H1 (cell line): ENCODE measurements around the gene PBX2. TPM values are rescaled to one million over a fixed set of nuclear protein-coding genes. Genes with fewer than 3 reads are reported as not detected.
A peak's percentile ranks its signal among the peaks of the same experiment; 100 is the strongest.

Experiments
- CTCF ChIA-PET: fragments of 300-600 bp; sonication (Branson Sonifier 250); formaldehyde crosslinking; loops from one replicate; lab custom pipeline; 2021; ENCODE audit not compliant: partially characterized antibody; lab: Charles Lee
- POLR2A ChIA-PET: fragments of 300-600 bp; sonication (Branson Sonifier 250); formaldehyde crosslinking; loops from one replicate; lab custom pipeline; 2021; ENCODE audit warnings: inconsistent platforms; ENCODE audit not compliant: partially characterized antibody; lab: Charles Lee
- DNase-seq, 2 experiments: peaks; one replicate each; pipeline versions ENCODE4 v3.0.0 to v3.0.0-alpha.2; 2010 to 2022; ENCODE audit warnings: low spot score in 2 of 2, low read depth in 1 of 2, mixed read lengths in 1 of 2
- FAIRE-seq: peaks from 2 replicates; lab custom pipeline; 2011; peaks lifted over from hg19 to GRCh38; lab: Jason Lieb, UNC
- H2AFZ ChIP-seq: 2 replicates; pipeline ENCODE4 v1.8.1; 2012; ENCODE audit warnings: low read length, inconsistent platforms
- H2AK5ac ChIP-seq: 2 replicates; pipeline ENCODE4 v1.6.1; 2013; ENCODE audit warnings: low read depth, low read length
- H2BK120ac ChIP-seq: replicated peaks from 2 replicates; pipeline ENCODE3; 2013; ENCODE audit warnings: low read depth, low read length, inconsistent platforms
- H2BK12ac ChIP-seq: 2 replicates; pipeline ENCODE4 v1.6.1; 2013; ENCODE audit warnings: low read depth, low read length
- H2BK15ac ChIP-seq: 2 replicates; pipeline ENCODE4 v1.6.1; 2013; ENCODE audit warnings: low read length
- H2BK20ac ChIP-seq: 2 replicates; pipeline ENCODE4 v1.6.1; 2013; ENCODE audit warnings: low read length
- H2BK5ac ChIP-seq: 2 replicates; pipeline ENCODE4 v1.6.1; 2013; ENCODE audit warnings: low read depth, low read length
- H3K14ac ChIP-seq: 2 replicates; pipeline ENCODE4 v1.6.1; 2013; ENCODE audit warnings: inconsistent platforms; ENCODE audit not compliant: insufficient read length
- H3K18ac ChIP-seq: 2 replicates; pipeline ENCODE4 v1.6.1; 2013; ENCODE audit warnings: low read length; ENCODE audit errors: extremely low read depth
- H3K23ac ChIP-seq: 2 replicates; pipeline ENCODE4 v1.6.1; 2013; ENCODE audit warnings: inconsistent platforms; ENCODE audit not compliant: insufficient read length
- H3K23me2 ChIP-seq: 2 replicates; pipeline ENCODE4 v1.6.1; 2013; ENCODE audit warnings: low read depth, low read length
- H3K27ac ChIP-seq: 2 replicates; pipeline ENCODE4 v1.6.1; 2011; ENCODE audit warnings: low read depth, low read length, inconsistent platforms
- H3K27me3 ChIP-seq, 4 experiments: replicated peaks in 1 of 4; 1 replicate in 1 of 4; 2 replicates in 3 of 4; pipeline versions ENCODE4 v1.6.1 to v1.8.1; 2011 to 2013; ENCODE audit warnings: low read length in 3 of 4, mild to moderate bottlenecking in 3 of 4, inconsistent platforms in 2 of 4, mixed read lengths in 2 of 4, moderate library complexity in 1 of 4; ENCODE audit not compliant: control insufficient read depth in 3 of 4, insufficient read depth in 3 of 4; ENCODE audit errors: extremely low read depth in 1 of 4
- H3K36me3 ChIP-seq, 4 experiments: 2 replicates each; pipeline versions ENCODE4 v1.6.1 to v1.8.1; 2011 to 2013; ENCODE audit warnings: mild to moderate bottlenecking in 4 of 4, low read length in 3 of 4, moderate library complexity in 2 of 4, control low read depth in 1 of 4, inconsistent platforms in 1 of 4; ENCODE audit not compliant: insufficient read depth in 4 of 4, control insufficient read depth in 2 of 4
- H3K4ac ChIP-seq: replicated peaks from 2 replicates; pipeline ENCODE3; 2013; ENCODE audit warnings: low read length, low read depth, mixed read lengths, inconsistent platforms; ENCODE audit not compliant: insufficient read length
- H3K4me1 ChIP-seq, 4 experiments: replicated peaks in 1 of 4; 1 replicate in 1 of 4; 2 replicates in 3 of 4; pipeline versions ENCODE4 v1.6.1 to v1.8.1; 2011 to 2013; ENCODE audit warnings: low read length in 3 of 4, inconsistent platforms in 2 of 4, mixed read lengths in 1 of 4; ENCODE audit not compliant: insufficient read depth in 4 of 4, control insufficient read depth in 3 of 4
- H3K4me2 ChIP-seq, 2 experiments: 2 replicates each; pipeline versions ENCODE4 v1.6.1 to v1.8.1; 2011 to 2013; ENCODE audit warnings: low read depth in 2 of 2, low read length in 2 of 2, control low read depth in 1 of 2, inconsistent platforms in 1 of 2, mild to moderate bottlenecking in 1 of 2; ENCODE audit not compliant: insufficient read depth in 1 of 2
- H3K4me3 ChIP-seq, 4 experiments: fragments of 200-600, 300-600 bp in 1 of 4; sonication (generic), shearing (Covaris generic), sonication (Bioruptor Twin) in 1 of 4; 2 replicates each; pipeline versions ENCODE4 v1.5.1 to v1.8.1; 2011 to 2016; ENCODE audit warnings: low read length in 4 of 4, low read depth in 3 of 4, control low read depth in 2 of 4, inconsistent platforms in 2 of 4, mild to moderate bottlenecking in 2 of 4, mixed read lengths in 1 of 4, moderate library complexity in 1 of 4; ENCODE audit not compliant: insufficient read depth in 2 of 4; ENCODE audit errors: extremely low read depth in 1 of 4
- H3K56ac ChIP-seq: replicated peaks from 2 replicates; pipeline ENCODE3; 2013; ENCODE audit warnings: low read depth, mild to moderate bottlenecking, mixed read lengths, low read length, inconsistent platforms; ENCODE audit not compliant: insufficient read length
- H3K79me1 ChIP-seq: 2 replicates; pipeline ENCODE4 v1.6.1; 2013; ENCODE audit warnings: low read depth, low read length, control low read depth
- H3K79me2 ChIP-seq, 2 experiments: 2 replicates each; pipeline versions ENCODE4 v1.6.1 to v1.8.1; 2012 to 2013; ENCODE audit warnings: low read length in 2 of 2, mild to moderate bottlenecking in 2 of 2, inconsistent platforms in 1 of 2; ENCODE audit not compliant: insufficient read depth in 2 of 2, control insufficient read depth in 1 of 2
- H3K9ac ChIP-seq, 4 experiments: replicated peaks in 1 of 4; 1 replicate in 1 of 4; 2 replicates in 3 of 4; pipeline versions ENCODE4 v1.6.1 to v1.8.1; 2011 to 2013; ENCODE audit warnings: low read depth in 3 of 4, low read length in 3 of 4, control low read depth in 2 of 4, mild to moderate bottlenecking in 2 of 4, moderate library complexity in 2 of 4, inconsistent platforms in 1 of 4; ENCODE audit errors: extremely low read depth in 1 of 4
- H3K9me3 ChIP-seq, 2 experiments: 2 replicates each; pipeline versions ENCODE4 v1.6.1 to v1.8.1; 2012 to 2013; ENCODE audit warnings: mild to moderate bottlenecking in 2 of 2, moderate library complexity in 2 of 2, control low read depth in 1 of 2, inconsistent platforms in 1 of 2, low read depth in 1 of 2, low read length in 1 of 2, mixed read lengths in 1 of 2; ENCODE audit not compliant: insufficient read depth in 2 of 2
- H4K20me1 ChIP-seq, 2 experiments: replicated peaks in 1 of 2; 2 replicates each; pipeline versions ENCODE3 to v1.8.1; 2011 to 2013; ENCODE audit warnings: inconsistent platforms in 2 of 2, low read length in 2 of 2, mild to moderate bottlenecking in 1 of 2; ENCODE audit not compliant: insufficient read depth in 2 of 2, control insufficient read depth in 1 of 2
- H4K5ac ChIP-seq: 2 replicates; pipeline ENCODE4 v1.6.1; 2013; ENCODE audit warnings: low read length, low read depth, mixed read lengths, inconsistent platforms; ENCODE audit not compliant: insufficient read length
- H4K8ac ChIP-seq: 2 replicates; pipeline ENCODE4 v1.8.0; 2013; ENCODE audit warnings: mild to moderate bottlenecking, moderate library complexity, low read length, inconsistent platforms; ENCODE audit not compliant: insufficient read depth; ENCODE audit errors: extremely low read depth
- H4K91ac ChIP-seq: replicated peaks from 2 replicates; pipeline ENCODE3; 2013; ENCODE audit warnings: low read length, mixed read lengths, inconsistent platforms; ENCODE audit not compliant: insufficient read length
- BACH1 ChIP-seq: IDR thresholded peaks from 2 replicates; pipeline ENCODE4 v1.6.1; 2012; ENCODE audit warnings: low read length, improper control_type of control experiment
- CHD1 ChIP-seq: IDR thresholded peaks from 2 replicates; pipeline ENCODE4 v1.6.1; 2012; ENCODE audit warnings: low read depth, low read length, improper control_type of control experiment
- JUN ChIP-seq: IDR thresholded peaks from 2 replicates; pipeline ENCODE4 v1.6.1; 2011; ENCODE audit warnings: low read depth, mild to moderate bottlenecking, improper control_type of control experiment, low read length
- JUND ChIP-seq: IDR thresholded peaks from 2 replicates; pipeline ENCODE4 v1.6.1; 2011; ENCODE audit warnings: mild to moderate bottlenecking, improper control_type of control experiment, low read length
- POLR2A ChIP-seq, 2 experiments: IDR thresholded peaks; 1 replicate in 1 of 2; 2 replicates in 1 of 2; pipeline ENCODE4 v1.6.1; 2011; ENCODE audit warnings: low read depth in 2 of 2, low read length in 2 of 2, mild to moderate bottlenecking in 2 of 2; ENCODE audit errors: control extremely low read depth in 1 of 2
- RFX5 ChIP-seq: IDR thresholded peaks from 2 replicates; pipeline ENCODE4 v1.6.1; 2011; ENCODE audit warnings: low read depth, low read length, improper control_type of control experiment, borderline replicate concordance
- SIX5 ChIP-seq: IDR thresholded peaks from 2 replicates; pipeline ENCODE4 v1.6.1; 2011; ENCODE audit warnings: mild to moderate bottlenecking, low read depth, low read length
- TCF12 ChIP-seq: IDR thresholded peaks from 2 replicates; pipeline ENCODE4 v1.6.1; 2011; ENCODE audit warnings: low read depth, mild to moderate bottlenecking, low read length
- WGBS, 2 experiments: shearing (Covaris generic) in 1 of 2; methylation state at CpG; one replicate each; pipeline versions ENCODE4 v1.1.6 to v1.1.7; 2013 to 2015; ENCODE audit warnings: low lambda C conversion rate in 2 of 2, mixed read lengths in 2 of 2, inconsistent platforms in 1 of 2, low coverage in 1 of 2, missing lambda C conversion rate in 1 of 2; ENCODE audit not compliant: insufficient replicate concordance in 2 of 2, insufficient coverage in 1 of 2, insufficient read length in 1 of 2; ENCODE audit errors: extremely low coverage in 1 of 2, missing lambda C conversion rate in 1 of 2; 5-methylcytosine and 5-hydroxymethylcytosine counted together
- polyA plus RNA-seq, 7 experiments: library from polyadenylated mRNA; depleted of rRNA in 3 of 7; stranded (reverse) in 5 of 7; unstranded in 2 of 7; fragments of >200 nt in 5 of 7; fragments of 200-250 nt in 2 of 7; gene quantifications; 1 replicate in 5 of 7; 2 replicates in 1 of 7; 4 replicates in 1 of 7; pipeline versions ENCODE4 v1.2.1 to v1.2.3, GENCODE V29; 2011 to 2013; ENCODE audit warnings: missing spikeins in 2 of 7, mixed read lengths in 2 of 7
- total RNA-seq: library from RNA; stranded (reverse); fragmentation: NEBNext Ultra II Directional; extraction: Animal tissue kit (Norgen Biotek cat#: 25700); gene quantifications from 2 replicates; pipeline ENCODE4 v1.2.1, GENCODE V29; 2021

PBX2 gene
- total and polyA plus RNA-seq, 2 of the 8 experiments (the other 6 are each of a cell fraction or from before 2014, with no cell fraction given): 102 to 130 TPM

DNA sequence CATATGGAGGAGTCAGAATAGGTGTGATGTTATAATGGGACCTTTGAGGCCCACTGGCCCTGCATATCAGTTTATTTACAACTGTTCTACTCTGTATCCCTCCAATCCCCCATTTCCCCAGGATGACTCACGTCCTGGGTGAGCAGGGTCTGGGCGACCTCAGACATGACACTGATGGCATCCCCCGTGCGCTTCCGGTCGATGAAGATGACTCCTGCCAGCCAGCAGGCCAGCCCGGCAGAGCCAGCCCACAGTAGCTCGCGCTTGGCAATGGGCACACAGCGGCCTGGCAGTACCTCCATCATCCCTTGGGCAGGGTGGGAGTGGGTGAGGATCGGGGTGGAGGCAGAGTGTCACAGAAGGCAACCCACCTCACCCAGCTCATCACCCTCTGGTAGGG lies 19.7 kb downstream of the PBX2 start:
- H2BK12ac ChIP-seq: no peak overlapping the region
- CTCF ChIA-PET: interaction anchor here (0.8 to 1.6 kb wide), 6 partner anchors 19 to 53 kb away, joined by 3 to 4 read pairs (median 4); partner anchors contain the start of gene GPSM3
- no peak overlapping the region for H4K91ac ChIP-seq
- peaks cover 2% of the 10 kb centered on the region; the same call in 1 of the 2 replicates for H3K23me2 ChIP-seq
- H2AFZ ChIP-seq: no peak overlapping the region
- H4K5ac ChIP-seq: no peak overlapping the region
- peaks cover 8 to 11% of the 10 kb centered on the region in 2 experiments for H4K20me1 ChIP-seq
- no peak for FAIRE-seq
- no peak overlapping the region for H2BK20ac ChIP-seq
- 92% methylated on average over 11 of the region's 11 CpGs; no CpG with 5 or more reads in 1 of the 2 experiments for WGBS, 2 experiments
- H3K27me3 ChIP-seq: no peaks in the 10 kb centered on the region
- no peak overlapping the region for H3K56ac ChIP-seq
- no peak overlapping the region for H3K9ac ChIP-seq
- no peak overlapping the region for H3K27ac ChIP-seq
- POLR2A ChIA-PET: interaction anchor here (0.7 to 1.3 kb wide), 5 partner anchors 10 to 120 kb away, joined by 3 to 8 read pairs (median 3); no protein-coding TSS in a partner anchor
- no peak overlapping the region for H2BK5ac ChIP-seq
- no peak overlapping the region for H2BK120ac ChIP-seq
- H4K8ac ChIP-seq: peak overlapping the region; percentile 53; the same call in 1 of the 2 replicates
- H3K9me3 ChIP-seq: no peaks in the 10 kb centered on the region
- no peak overlapping the region for H3K14ac ChIP-seq
- H3K18ac ChIP-seq: no peak overlapping the region
- no peak overlapping the region for H3K4ac ChIP-seq
- H3K23ac ChIP-seq: no peak overlapping the region
- H2AK5ac ChIP-seq: no peak overlapping the region
- H3K36me3 ChIP-seq: peaks cover 4 to 41% (median 30%) of the 10 kb centered on the region in 4 experiments
- peaks cover 4 to 17% (median 9%) of the 10 kb centered on the region in 4 experiments; a peak in 6 of 7 replicates for H3K4me1 ChIP-seq
- DNase-seq: no peak
- no peak overlapping the region for H3K4me3 ChIP-seq
- no peak overlapping the region for H3K4me2 ChIP-seq
- peaks cover 13 to 33% of the 10 kb centered on the region in 2 experiments for H3K79me2 ChIP-seq
- H3K79me1 ChIP-seq: peaks cover 4% of the 10 kb centered on the region; the same call in 1 of the 2 replicates
- H2BK15ac ChIP-seq: no peak overlapping the region
- TF ChIP-seq SIX5: no peak
- TF ChIP-seq POLR2A (IDR thresholded peaks at IDR 0.05; ENCODE audit: control extremely low read depth in 1 of 2, low read depth in 2 of 2, low read length in 2 of 2): no peak
- TF ChIP-seq RFX5: no peak
- no peak for TF ChIP-seq CHD1
- TF ChIP-seq JUN: no peak
- TF ChIP-seq JUND: no peak
- TF ChIP-seq BACH1: no peak
- no peak for TF ChIP-seq TCF12
